Ovary (tissue), 9 donors: Measurements from ENCODE around the gene ERVK3-1. TPM values are rescaled to one million over a fixed set of nuclear protein-coding genes. Genes with fewer than 3 reads are reported as not detected.

Experiments
- DNase-seq, 5 donors: peaks; one replicate each; pipeline ENCODE4 v3.0.0-alpha.2; 2019 to 2020
- H3K27ac ChIP-seq, 2 donors: fragments of 200-600 bp; one replicate each; pipeline versions ENCODE4 v1.5.1 to v1.8.0; 2019 to 2022
- H3K27me3 ChIP-seq: fragments of 200-600 bp; one replicate; pipeline ENCODE4 v1.8.0; 2022
- H3K36me3 ChIP-seq: fragments of 200-600 bp; sonication (generic); one replicate; pipeline ENCODE4 v1.5.1; 2019
- H3K4me1 ChIP-seq: one replicate; pipeline ENCODE4 v1.8.1; 2013; ENCODE audit warnings: mild to moderate bottlenecking, moderate library complexity; ENCODE audit not compliant: insufficient read depth
- H3K4me3 ChIP-seq: fragments of 200-600 bp; sonication (generic); one replicate; pipeline ENCODE4 v1.5.1; 2017
- H3K9me3 ChIP-seq, 2 donors: fragments of 200-600 bp in 1 of 2; sonication (generic) in 1 of 2; one replicate each; pipeline versions ENCODE4 v1.5.1 to v1.8.1; 2013 to 2019; ENCODE audit warnings: mild to moderate bottlenecking in 1 of 2, moderate library complexity in 1 of 2
- CTCF ChIP-seq, 3 donors: fragments of 450-650 bp in 2 of 3; fragments of 200-600 bp in 1 of 3; IDR thresholded peaks; one replicate each; pipeline versions ENCODE4 v1.5.1 to v1.8.0; 2016 to 2022; ENCODE audit warnings: antibody characterized with exemption in 3 of 3, mild to moderate bottlenecking in 1 of 3
- EP300 ChIP-seq: sonication (generic); formaldehyde crosslinking; IDR thresholded peaks from one replicate; pipeline ENCODE4 v1.6.1; 2017; ENCODE audit warnings: antibody characterized with exemption
- POLR2A ChIP-seq: fragments of 450-650 bp; IDR thresholded peaks from one replicate; pipeline ENCODE4 v1.6.1; 2017; ENCODE audit warnings: antibody characterized with exemption, mild to moderate bottlenecking, moderate library complexity
- WGBS, 3 donors: extraction: QIAGEN DNeasy Blood & Tissue Kit in 1 of 3; methylation state at CpG; one replicate each; pipeline versions ENCODE4 v1.1.5 to v1.1.7; 2013 to 2017; 5-methylcytosine and 5-hydroxymethylcytosine counted together
- intact Hi-C, 4 donors: fragments of 100-400 bp; cut with DNase I; formaldehyde crosslinking; loops; one replicate each; pipeline versions ENCODE4 v1.11.0 to v1.15.1; 2022 to 2023
- polyA plus RNA-seq, 2 donors: library from polyadenylated mRNA; stranded (reverse); fragments of 200-250 nt in 1 of 2; fragments of 350-450 nt in 1 of 2; fragmentation: Illumina TruSeq in 1 of 2; extraction: RNeasy Lipid Tissue Mini Kit (QIAGEN cat#74804) in 1 of 2; gene quantifications; one replicate each; pipeline ENCODE4 v1.2.3, GENCODE V29; 2013 to 2014
- total RNA-seq, 7 donors: library from RNA; depleted of rRNA in 2 of 7; stranded (reverse); fragments of >200 nt in 2 of 7; fragmentation: NEBNext Ultra II Directional in 3 of 7; extraction: Animal tissue kit (Norgen Biotek cat#: 25700) in 3 of 7; gene quantifications; one replicate each; pipeline versions ENCODE4 v1.1.0 to v1.2.4, GENCODE V29; 2016 to 2023
- donor health status: DM: no; HTN: no; CAD: no; lungs with moderate emphysema.
- donor health status: DM: no; HTN: no; CAD: no.
- donor health status: Bipolar disorder and iron deficiency.
- donor health status: DM: yes; HTN: yes; CAD: no.
- donor health status: DM: no; HTN: no; CAD: no.
- donor health status: DM: yes; HTN: yes; CAD: no.

The ERVK3-1 gene
- total and polyA plus RNA-seq, 9 donors = 26.9 to 52.5 (median 29.9) TPM

GRCh38 chr19:58351990-58352755 is 47.0 kb downstream of the ERVK3-1 start:
- no peak for DNase-seq
- H3K9me3 ChIP-seq = no peaks in the 10 kb centered on the region
- H3K27ac ChIP-seq = no peak overlapping the region
- no peak overlapping the region for H3K4me3 ChIP-seq
- TF ChIP-seq CTCF (IDR thresholded peaks at IDR 0.05) = no peak
- no peak for TF ChIP-seq EP300
- TF ChIP-seq POLR2A = no peak
- intact Hi-C loops = no loop called here
- WGBS, 3 donors = 74 to 86% (median 81%) methylated on average over 22 to 23 of the region's 23 CpGs
- no peaks in the 10 kb centered on the region for H3K4me1 ChIP-seq
- H3K27me3 ChIP-seq = no peaks in the 10 kb centered on the region
- no peaks in the 10 kb centered on the region for H3K36me3 ChIP-seq

- intact Hi-C loops = no loop called here
- Histone ChIP-seq H3K4me1 (no peaks in the 10 kb centered on the region), H3K4me3 (no peak within 1 kb of the TSS), H3K36me3 (no peaks in the 10 kb centered on the region), H3K27me3 (no peaks in the 10 kb centered on the region), H3K9me3 (no peaks in the 10 kb centered on the region), H3K27ac (no peak within 1 kb of the TSS)
- TF ChIP-seq POLR2A = no peak
- TF ChIP-seq CTCF (IDR thresholded peaks at IDR 0.05) = no peak
- TF ChIP-seq EP300 = no peak
- 73 to 84% (median 80%) methylated on average over 26 of the region's 26 CpGs for WGBS, 3 donors
- DNase-seq = no peak
Measured at GRCh38 chr19:58352760-58353671, 47.8 kb downstream of the ERVK3-1 start, which contains the start of gene A1BG. Gene A1BG, minus strand, starts transcription at chr19:58353492. Its CDS starts 55 bp downstream, at chr19:58353437.

GRCh38 chr19:58353717-58354477 is 48.7 kb downstream of the ERVK3-1 start:
- Histone ChIP-seq H3K4me3 (no peak overlapping the region), H3K27me3 (no peaks in the 10 kb centered on the region), H3K4me1 (no peaks in the 10 kb centered on the region), H3K27ac (no peak overlapping the region), H3K36me3 (no peaks in the 10 kb centered on the region), H3K9me3 (no peaks in the 10 kb centered on the region)
- 83 to 92% (median 87%) methylated on average over 15 of the region's 15 CpGs for WGBS, 3 donors
- TF ChIP-seq EP300 = no peak
- TF ChIP-seq CTCF (IDR thresholded peaks at IDR 0.05) = no peak
- TF ChIP-seq POLR2A = no peak
- intact Hi-C loops = no loop called here
- no peak for DNase-seq

- 68 to 83% (median 72%) methylated on average over 6 of the region's 6 CpGs for WGBS, 3 donors
- TF ChIP-seq POLR2A (no peak), CTCF (IDR thresholded peaks at IDR 0.05) (no peak), EP300 (no peak)
- no peak overlapping the region for H3K27ac ChIP-seq
- H3K36me3 ChIP-seq = no peaks in the 10 kb centered on the region
- DNase-seq = no peak
- no peaks in the 10 kb centered on the region for H3K27me3 ChIP-seq
- intact Hi-C loops = no loop called here
- H3K4me1 ChIP-seq = no peaks in the 10 kb centered on the region
- no peaks in the 10 kb centered on the region for H3K9me3 ChIP-seq
- no peak overlapping the region for H3K4me3 ChIP-seq
Measured at GRCh38 chr19:58354478-58355030, 49.4 kb downstream of the ERVK3-1 start.
